SK-N-DZ (cell line): ENCODE data around the gene DPH3. TPM values are rescaled to one million over a fixed set of nuclear protein-coding genes. Genes with fewer than 3 reads are reported as not detected.
"Not testable (repeated sequence)": the region's sequence is repeated elsewhere in the genome, so short reads cannot be mapped to it uniquely, and the experiment has no call there.

ENCODE experiments used
- DNase-seq: peaks from one replicate; pipeline ENCODE4 v3.0.0-alpha.2; 2015; ENCODE audit warnings: low spot score
- polyA plus RNA-seq, 2 experiments: library from polyadenylated mRNA; depleted of rRNA; stranded (reverse); fragments of >200 nt; gene quantifications; 2 replicates each; pipeline ENCODE4 v1.2.3, GENCODE V29; 2014

DPH3 gene
- 30.8 and 32.7 TPM in 2 replicates for polyA plus RNA-seq (2014; cell fraction: cytosol; rRNA removed)
- 13.5 and 14.0 TPM in 2 replicates for polyA plus RNA-seq (2014; cell fraction: nucleus; rRNA removed)

- peak; percentile 99 for DNase-seq
Measured at GRCh38 chr3:16264708-16265454, at the start of gene DPH3, which contains the start of gene OXNAD1. TSS of gene DPH3 (minus strand) at chr3:16264943. CDS start at chr3:16264876, 67 bp downstream. TSS of gene OXNAD1 (plus strand) at chr3:16265212. CDS start at chr3:16270953, 5,741 bp downstream.

- no peak for DNase-seq
Measured at GRCh38 chr3:16313886-16314645, 49.3 kb upstream of the DPH3 start.

- DNase-seq, result no peak
Measured at GRCh38 chr3:16311960-16312451, 47.3 kb upstream of the DPH3 start.

GRCh38 chr3:16310486-16310885 is 45.7 kb upstream of the DPH3 start:
- DNase-seq, result not testable (repeated sequence)

- DNase-seq, result no peak
Measured at GRCh38 chr3:16309558-16309957, 44.8 kb upstream of the DPH3 start.

- no peak for DNase-seq
Measured at GRCh38 chr3:16308727-16309126, 44.0 kb upstream of the DPH3 start.

- DNase-seq, result no peak
Measured at GRCh38 chr3:16307832-16308531, 43.2 kb upstream of the DPH3 start.

- no peak for DNase-seq
Measured at GRCh38 chr3:16305111-16305541, 40.4 kb upstream of the DPH3 start.

- DNase-seq, result no peak
Measured at GRCh38 chr3:16304061-16305010, 39.6 kb upstream of the DPH3 start.

GRCh38 chr3:16303037-16303575 is 38.4 kb upstream of the DPH3 start:
- DNase-seq, result no peak

- DNase-seq, result no peak
Measured at GRCh38 chr3:16302082-16302631, 37.4 kb upstream of the DPH3 start.

- DNase-seq, result no peak
Measured at GRCh38 chr3:16301507-16301906, 36.8 kb upstream of the DPH3 start.

GRCh38 chr3:16300881-16301359 is 36.2 kb upstream of the DPH3 start:
- DNase-seq, result no peak

GRCh38 chr3:16300307-16300706 is 35.6 kb upstream of the DPH3 start:
- no peak for DNase-seq

- no peak for DNase-seq
Measured at GRCh38 chr3:16299746-16300145, 35.0 kb upstream of the DPH3 start.

GRCh38 chr3:16298891-16299290 is 34.1 kb upstream of the DPH3 start:
- no peak for DNase-seq

- no peak for DNase-seq
Measured at GRCh38 chr3:16297997-16298885, 33.5 kb upstream of the DPH3 start.

GRCh38 chr3:16295298-16295890 is 30.7 kb upstream of the DPH3 start:
- no peak for DNase-seq
